ENCODE measurements around the gene MRTFA.

GRCh38 chr22:40552070-40552469 is 84.4 kb downstream of the MRTFA start:
- TF ChIP-seq CTCF (IDR thresholded peaks at IDR 0.05; ENCODE audit: insufficient read depth, low read length, poor library complexity, severe bottlenecking) (no peak), EZH2phosphoT487 (conservative IDR thresholded peaks at IDR 0.05; ENCODE audit: low read length) (no peak)

Measured in SU-DHL-6 (cell line).